OCI-LY7 (cell line): ENCODE results near the gene ZFTA. TPM values are rescaled to one million over a fixed set of nuclear protein-coding genes. Genes with fewer than 3 reads are reported as not detected.

ENCODE experiments used
- BruUV-seq: library from RNA; stranded (reverse); fragments of 400-500 nt; replicated peaks from 2 replicates; lab custom pipeline; 2021; lab: Mats Ljungman, UMichigan
- CTCF ChIA-PET: fragments of 300-600 bp; sonication (Branson Sonifier 250); formaldehyde crosslinking; loops from one replicate; lab custom pipeline; 2022; ENCODE audit warnings: antibody characterized with exemption; ENCODE audit not compliant: unreplicated experiment; lab: Charles Lee
- POLR2A ChIA-PET: fragments of 300-600 bp; sonication (Branson Sonifier 250); formaldehyde crosslinking; loops from one replicate; lab custom pipeline; 2022; ENCODE audit warnings: antibody characterized with exemption; lab: Charles Lee
- DNase-seq: peaks from one replicate; pipeline ENCODE4 v3.0.0-alpha.2; 2015; ENCODE audit warnings: low spot score
- H2AFZ ChIP-seq: fragments of 200-600 bp; sonication (generic), shearing (Covaris generic); 2 replicates; pipeline ENCODE4 v1.6.1; 2014; ENCODE audit warnings: mild to moderate bottlenecking, antibody characterized with exemption, low read length, moderate library complexity
- H3K27ac ChIP-seq: fragments of 200-600 bp; sonication (generic); 2 replicates; pipeline ENCODE4 v1.5.1; 2014; ENCODE audit warnings: mixed run types, low read depth, mild to moderate bottlenecking, moderate library complexity, low read length, inconsistent platforms; ENCODE audit not compliant: poor library complexity, severe bottlenecking
- H3K36me3 ChIP-seq: fragments of 200-600 bp; sonication (generic); 2 replicates; pipeline ENCODE4 v1.6.1; 2014; ENCODE audit warnings: mild to moderate bottlenecking, antibody characterized with exemption, low read length, moderate library complexity, mixed read lengths; ENCODE audit not compliant: insufficient read depth
- H3K4me1 ChIP-seq: fragments of 200-600 bp; sonication (generic); 2 replicates; pipeline ENCODE4 v1.5.1; 2014; ENCODE audit warnings: mild to moderate bottlenecking, low read length; ENCODE audit not compliant: insufficient read depth, poor library complexity, severe bottlenecking
- H3K4me2 ChIP-seq: fragments of 200-600 bp; sonication (generic); 2 replicates; pipeline ENCODE4 v1.6.1; 2014; ENCODE audit warnings: mild to moderate bottlenecking, low read length
- H3K4me3 ChIP-seq: fragments of 200-600 bp; sonication (generic); 2 replicates; pipeline ENCODE4 v1.5.1; 2014; ENCODE audit warnings: mild to moderate bottlenecking, low read depth, low read length; ENCODE audit not compliant: poor library complexity, severe bottlenecking
- H3K79me2 ChIP-seq: fragments of 200-600 bp; sonication (generic); 2 replicates; pipeline ENCODE4 v1.6.1; 2016; ENCODE audit warnings: low read depth, mild to moderate bottlenecking, low read length, moderate library complexity, mixed read lengths; ENCODE audit not compliant: insufficient read depth
- H3K9me2 ChIP-seq: fragments of 200-600 bp; sonication (generic); 2 replicates; pipeline ENCODE4 v1.6.1; 2016; ENCODE audit warnings: mild to moderate bottlenecking, low read length, mixed read lengths; ENCODE audit not compliant: insufficient read depth
- H3K9me3 ChIP-seq: fragments of 200-600 bp; sonication (generic); 2 replicates; pipeline ENCODE4 v1.6.1; 2014; ENCODE audit warnings: mild to moderate bottlenecking, mixed run types, low read length, mixed read lengths
- H4K20me1 ChIP-seq: fragments of 200-600 bp; sonication (generic); 2 replicates; pipeline ENCODE4 v1.6.1; 2014; ENCODE audit warnings: mild to moderate bottlenecking, antibody characterized with exemption, low read length, moderate library complexity, mixed read lengths; ENCODE audit not compliant: insufficient read depth
- EZH2phosphoT487 ChIP-seq: fragments of 200-600 bp; sonication (generic); IDR thresholded peaks from 2 replicates; pipeline ENCODE4 v1.6.1; 2018; ENCODE audit warnings: low read depth, borderline replicate concordance, mild to moderate bottlenecking, mixed run types, antibody characterized with exemption, low read length, moderate library complexity, mixed read lengths
- intact Hi-C: fragments of 100-400 bp; cut with micrococcal nuclease; formaldehyde crosslinking; loops from one replicate; pipeline ENCODE4 v1.10.0; 2022; ENCODE audit not compliant: unreplicated experiment
- total RNA-seq, 2 experiments: library from RNA; depleted of rRNA in 1 of 2; stranded (reverse); fragments of >200 nt in 1 of 2; shearing (Covaris generic) in 1 of 2; gene quantifications; 2 replicates each; pipeline ENCODE4 v1.2.3, GENCODE V29; 2014 to 2022
- TF ChIP-seq, protein P1 (sequence below): fragments of 200-600 bp; sonication (generic); conservative IDR thresholded peaks from 2 replicates; pipeline ENCODE4 v1.5.1; 2014; ENCODE audit warnings: mild to moderate bottlenecking, antibody characterized with exemption, low read length, moderate library complexity, mixed read lengths

Gene ZFTA
- total RNA-seq, 2 experiments from 2014 or later, result 6.8 to 12.7 TPM

DNA sequence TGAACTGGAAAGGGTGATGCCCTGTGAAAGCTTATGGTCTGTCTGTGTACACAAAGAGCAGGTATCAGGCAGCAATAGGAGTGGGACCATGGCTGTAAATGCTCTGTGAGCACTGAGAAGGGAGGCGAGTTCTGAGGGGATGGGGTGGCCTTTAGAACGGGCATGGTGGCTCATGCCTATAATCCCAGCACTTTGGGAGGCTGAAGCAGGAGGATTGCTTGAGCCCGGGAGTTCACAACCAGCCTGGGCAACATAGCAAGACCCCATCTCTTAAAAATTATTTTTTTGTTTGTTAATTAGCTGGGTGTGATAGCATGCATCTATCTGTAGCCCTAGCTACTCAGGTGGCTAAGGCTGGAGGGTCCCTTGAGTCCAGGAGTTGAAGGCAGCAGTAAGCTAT lies 48.2 kb upstream of the ZFTA start:
- no peak overlapping the region for H3K4me3 ChIP-seq
- no peaks in the 10 kb centered on the region for H3K9me2 ChIP-seq
- no peak for DNase-seq
- peaks cover 36% of the 10 kb centered on the region for H3K79me2 ChIP-seq
- H3K36me3 ChIP-seq, result peaks cover 71% of the 10 kb centered on the region
- H2AFZ ChIP-seq, result no peak overlapping the region
- no peaks in the 10 kb centered on the region for H3K9me3 ChIP-seq
- BruUV-seq, result no TSS peak
- peaks cover 12% of the 10 kb centered on the region for H4K20me1 ChIP-seq
- peaks cover 18% of the 10 kb centered on the region for H3K4me1 ChIP-seq
- no peak overlapping the region for H3K27ac ChIP-seq
- intact Hi-C loops, result no loop called here
- TF ChIP-seq, protein P1, sequence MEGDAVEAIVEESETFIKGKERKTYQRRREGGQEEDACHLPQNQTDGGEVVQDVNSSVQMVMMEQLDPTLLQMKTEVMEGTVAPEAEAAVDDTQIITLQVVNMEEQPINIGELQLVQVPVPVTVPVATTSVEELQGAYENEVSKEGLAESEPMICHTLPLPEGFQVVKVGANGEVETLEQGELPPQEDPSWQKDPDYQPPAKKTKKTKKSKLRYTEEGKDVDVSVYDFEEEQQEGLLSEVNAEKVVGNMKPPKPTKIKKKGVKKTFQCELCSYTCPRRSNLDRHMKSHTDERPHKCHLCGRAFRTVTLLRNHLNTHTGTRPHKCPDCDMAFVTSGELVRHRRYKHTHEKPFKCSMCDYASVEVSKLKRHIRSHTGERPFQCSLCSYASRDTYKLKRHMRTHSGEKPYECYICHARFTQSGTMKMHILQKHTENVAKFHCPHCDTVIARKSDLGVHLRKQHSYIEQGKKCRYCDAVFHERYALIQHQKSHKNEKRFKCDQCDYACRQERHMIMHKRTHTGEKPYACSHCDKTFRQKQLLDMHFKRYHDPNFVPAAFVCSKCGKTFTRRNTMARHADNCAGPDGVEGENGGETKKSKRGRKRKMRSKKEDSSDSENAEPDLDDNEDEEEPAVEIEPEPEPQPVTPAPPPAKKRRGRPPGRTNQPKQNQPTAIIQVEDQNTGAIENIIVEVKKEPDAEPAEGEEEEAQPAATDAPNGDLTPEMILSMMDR, result no peak
- no peak for TF ChIP-seq EZH2phosphoT487
- H3K4me2 ChIP-seq, result no peak overlapping the region
- ChIA-PET CTCF (no interaction called here), POLR2A (interaction anchor here (0.6 kb wide), 1 partner anchor 156 kb away, joined by 4 read pairs; no protein-coding TSS in a partner anchor)

DNA sequence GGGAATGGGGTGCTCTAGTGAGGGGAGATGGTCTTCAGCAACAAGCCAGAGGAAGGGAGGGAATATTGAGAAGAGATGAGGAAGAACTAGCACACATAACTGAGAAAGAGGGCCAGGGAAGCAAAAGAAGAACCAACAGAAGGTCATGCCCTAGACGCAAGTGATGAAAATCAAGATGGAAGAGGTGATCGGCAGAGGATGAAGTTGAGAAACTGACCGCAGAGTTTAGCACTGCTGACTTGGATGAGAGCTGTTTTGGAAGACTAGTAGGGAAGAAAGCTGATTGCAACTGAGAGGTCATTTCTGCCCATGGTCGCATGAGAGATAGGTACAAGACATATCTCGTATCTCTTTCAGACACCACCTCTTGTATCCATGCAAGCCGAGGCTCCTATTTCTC lies 47.6 kb upstream of the ZFTA start:
- TF ChIP-seq, protein P1, result no peak
- no peak for TF ChIP-seq EZH2phosphoT487
- ChIA-PET POLR2A (no interaction called here), CTCF (no interaction called here)
- no peak overlapping the region for H2AFZ ChIP-seq
- H3K9me3 ChIP-seq, result no peaks in the 10 kb centered on the region
- no peak overlapping the region for H3K27ac ChIP-seq
- no peak for DNase-seq
- H3K9me2 ChIP-seq, result no peaks in the 10 kb centered on the region
- H3K4me3 ChIP-seq, result no peak overlapping the region
- peaks cover 65% of the 10 kb centered on the region for H3K36me3 ChIP-seq
- intact Hi-C loops, result no loop called here
- no TSS peak for BruUV-seq
- peaks cover 12% of the 10 kb centered on the region for H4K20me1 ChIP-seq
- peaks cover 18% of the 10 kb centered on the region for H3K4me1 ChIP-seq
- H3K79me2 ChIP-seq, result peaks cover 36% of the 10 kb centered on the region
- H3K4me2 ChIP-seq, result no peak overlapping the region

DNA sequence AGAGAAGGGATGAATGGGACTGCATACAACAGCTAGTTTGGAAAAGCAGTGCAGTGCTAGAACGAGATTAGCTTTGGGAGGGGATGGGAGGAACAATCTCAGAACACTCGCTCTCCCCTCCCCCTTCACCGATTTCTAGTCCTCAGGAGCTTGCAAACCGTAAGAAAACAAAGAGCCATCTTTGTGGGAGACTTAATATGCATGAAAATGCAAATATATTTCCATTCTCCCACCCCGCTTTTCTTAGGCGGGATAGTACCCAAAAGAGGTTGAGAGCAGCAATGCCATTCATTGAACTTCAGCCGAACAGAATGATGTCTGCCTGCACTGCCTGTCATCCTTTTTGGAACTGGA lies 45.8 kb upstream of the ZFTA start:
- Histone ChIP-seq H3K27ac (peak overlapping the region; percentile 58), H4K20me1 (peaks cover 12% of the 10 kb centered on the region), H3K79me2 (peaks cover 36% of the 10 kb centered on the region), H3K9me3 (no peaks in the 10 kb centered on the region), H3K36me3 (peaks cover 48% of the 10 kb centered on the region), H3K4me1 (peaks cover 18% of the 10 kb centered on the region), H3K4me3 (peak overlapping the region; percentile 83), H3K4me2 (peak overlapping the region; percentile 86), H2AFZ (no peak overlapping the region; the same call in 1 of the 2 replicates), H3K9me2 (no peaks in the 10 kb centered on the region)
- TF ChIP-seq, protein P1, result no peak
- no peak for TF ChIP-seq EZH2phosphoT487
- intact Hi-C loops, result loop anchor here (5.0 kb wide), 2 partner anchors 47 to 142 kb away; partner anchors contain the start of genes ATL3 and ZFTA
- ChIA-PET POLR2A (interaction anchor here (1.0 to 1.5 kb wide), 2 partner anchors 19 to 24 kb away, joined by 3 to 7 read pairs; no protein-coding TSS in a partner anchor), CTCF (no interaction called here)
- no TSS peak for BruUV-seq
- peak; percentile 67 for DNase-seq
